ENCODE measurements around the gene RGS9.
"Not testable (repeated sequence)": the region's sequence is repeated elsewhere in the genome, so short reads cannot be mapped to it uniquely, and the experiment has no call there.

RGS9 gene

DNA sequence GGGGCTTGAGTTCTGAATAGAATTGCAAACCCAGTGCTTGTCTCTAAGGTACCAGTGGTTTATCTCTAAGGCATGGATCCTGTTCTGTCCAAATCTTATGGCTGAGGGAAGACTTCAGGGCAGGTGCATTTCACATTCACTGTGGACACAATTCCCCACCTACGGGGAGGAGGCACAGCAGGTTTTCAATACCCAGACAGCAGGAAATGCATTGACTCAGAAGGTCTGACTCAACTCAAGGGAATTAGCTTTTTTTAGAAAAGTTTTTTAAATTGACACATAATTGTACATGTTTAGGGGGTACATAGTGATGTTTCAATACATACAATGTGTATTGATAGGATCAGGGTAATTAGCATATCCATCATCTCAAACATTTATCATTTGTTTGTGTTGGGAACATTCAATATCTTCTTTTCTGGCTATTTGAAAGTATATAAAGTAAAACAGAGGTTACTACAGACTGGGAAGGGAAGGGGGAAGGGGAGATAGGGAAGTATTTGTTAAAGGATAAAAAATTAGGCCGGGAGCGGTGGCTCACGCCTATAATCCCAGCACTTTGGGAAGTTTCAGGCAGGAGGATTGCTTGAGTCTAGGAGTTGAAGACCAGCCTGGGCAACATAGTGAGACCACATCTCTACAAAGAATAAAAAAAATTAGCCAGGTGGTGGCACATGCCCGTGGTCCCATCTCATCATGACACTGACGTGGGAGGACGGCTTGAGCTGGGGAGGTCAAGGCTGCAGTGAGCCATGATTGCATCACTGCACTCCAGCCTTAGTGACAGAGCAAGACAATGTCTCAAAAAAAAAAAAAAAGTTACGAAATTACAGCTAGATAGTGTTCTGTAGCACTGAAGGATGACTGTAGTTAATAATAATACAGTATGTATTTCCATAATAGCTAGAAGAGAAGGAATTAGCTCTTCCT, 54.9 kb downstream of the RGS9 start:
- H3K9me3 Mint-ChIP-seq: no peaks in the 10 kb centered on the region

DNA sequence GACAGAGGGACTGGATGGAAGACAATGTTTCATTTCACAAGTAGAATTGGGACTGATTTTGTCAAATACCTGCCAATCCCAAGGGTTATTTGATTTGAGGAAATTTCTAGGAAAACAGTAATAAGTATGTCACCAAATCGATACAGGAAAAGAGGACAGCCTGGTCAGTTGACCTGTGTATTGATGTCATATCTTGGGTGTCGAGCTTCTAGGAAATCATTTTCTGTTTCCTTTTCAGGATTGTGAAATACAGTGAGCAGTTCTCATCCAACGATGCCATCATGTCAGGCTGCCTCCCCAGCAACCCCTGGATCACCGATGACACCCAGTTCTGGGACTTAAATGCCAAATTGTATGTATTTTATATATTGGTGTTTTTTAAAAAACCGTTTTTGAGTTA, 56.1 kb downstream of the RGS9 start:
- ATAC-seq (replicated peaks) (no peak), DNase-seq (no peak)
- Mint-ChIP-seq H3K4me1 (peaks cover 25 to 58% of the 10 kb centered on the region in 2 donors), H3K9me3 (no peaks in the 10 kb centered on the region), H3K27ac (no peak overlapping the region), H3K27me3 (no peaks in the 10 kb centered on the region), H3K4me3 (no peak overlapping the region), H3K36me3 (peaks cover 0 to 2% of the 10 kb centered on the region in 2 donors)

More for the DNA sequence above, 54.9 kb downstream of the RGS9 start:
- Mint-ChIP-seq H3K4me3 (no peak overlapping the region), H3K27ac (peak overlapping the region; percentile 11), H3K36me3 (no peaks in the 10 kb centered on the region), H3K4me1 (peaks cover 19 to 45% of the 10 kb centered on the region in 2 donors), H3K27me3 (no peaks in the 10 kb centered on the region)
- ATAC-seq (replicated peaks) (peak; percentile 31 to 59), DNase-seq (no peak)

DNA sequence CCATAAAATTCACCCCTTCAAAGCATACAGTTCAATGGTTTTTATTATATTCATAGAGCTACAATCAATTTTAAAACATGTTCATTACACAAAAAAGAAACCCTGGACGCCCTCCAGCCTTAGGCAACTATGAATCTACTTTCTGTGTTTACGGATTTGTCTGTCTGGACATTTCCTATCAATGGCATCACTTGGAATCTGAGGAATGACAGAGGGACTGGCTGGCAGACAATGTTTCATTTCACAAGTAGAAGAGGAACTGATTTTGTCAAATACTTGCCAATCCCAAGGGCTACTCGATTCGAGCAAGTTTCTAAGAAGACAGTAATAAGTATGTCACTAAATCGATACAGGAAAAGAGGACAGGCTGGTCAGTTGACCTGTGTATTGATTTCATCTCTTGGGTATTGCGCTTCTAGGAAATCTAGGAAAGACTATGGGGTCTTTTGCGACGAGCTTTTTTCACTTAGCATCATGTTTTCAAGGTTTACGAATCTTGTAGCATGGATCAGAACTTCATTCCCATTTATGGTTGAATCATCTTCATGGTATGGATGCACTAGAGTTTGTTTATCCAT, 56.6 kb downstream of the RGS9 start:
- Mint-ChIP-seq H3K36me3 (peaks cover 0 to 2% of the 10 kb centered on the region in 2 donors), H3K27me3 (no peaks in the 10 kb centered on the region), H3K4me1 (peaks cover 29 to 62% of the 10 kb centered on the region in 2 donors), H3K27ac (no peak overlapping the region), H3K4me3 (no peak overlapping the region), H3K9me3 (no peaks in the 10 kb centered on the region)
- DNase-seq (no peak), ATAC-seq (replicated peaks) (no peak)

DNA sequence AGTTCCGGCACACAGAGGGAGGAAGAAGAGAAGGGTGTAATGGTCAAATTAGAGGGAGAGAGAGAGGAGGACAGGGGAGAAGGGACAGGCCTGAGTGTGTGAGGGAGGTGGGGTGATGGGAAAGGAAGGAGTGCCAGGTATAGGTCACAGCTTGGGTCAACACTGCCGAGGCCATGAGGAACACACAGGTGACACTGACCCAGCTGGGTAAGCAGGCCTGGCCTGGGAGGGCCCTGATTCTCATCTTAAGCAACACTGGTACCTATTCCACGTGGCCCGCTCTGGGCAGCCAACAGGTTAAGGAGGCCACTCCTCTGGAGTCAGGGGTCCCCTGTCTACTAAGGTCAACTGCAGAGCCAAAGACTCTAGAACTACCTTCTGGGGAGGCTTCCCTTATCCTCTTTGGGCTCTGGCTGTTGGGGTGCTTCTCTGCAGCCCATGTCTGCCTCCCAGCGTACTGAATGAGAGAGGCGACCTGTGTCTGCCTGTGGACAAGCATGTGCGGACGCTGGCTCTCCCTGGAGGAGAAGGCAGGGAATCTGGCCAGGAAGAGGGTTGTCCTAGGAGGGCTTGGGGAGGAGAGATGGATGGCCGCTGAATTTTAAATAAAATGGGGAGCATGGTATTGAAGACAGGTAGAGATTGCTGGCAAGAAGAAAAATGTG, 57.6 kb downstream of the RGS9 start:
- Mint-ChIP-seq H3K4me3 (no peak overlapping the region), H3K36me3 (peaks cover 0 to 2% of the 10 kb centered on the region in 2 donors), H3K4me1 (peaks cover 28 to 58% of the 10 kb centered on the region in 2 donors), H3K9me3 (no peaks in the 10 kb centered on the region), H3K27ac (peak overlapping the region; percentile 70), H3K27me3 (no peaks in the 10 kb centered on the region)
- DNase-seq (no peak), ATAC-seq (replicated peaks) (no peak)

DNA sequence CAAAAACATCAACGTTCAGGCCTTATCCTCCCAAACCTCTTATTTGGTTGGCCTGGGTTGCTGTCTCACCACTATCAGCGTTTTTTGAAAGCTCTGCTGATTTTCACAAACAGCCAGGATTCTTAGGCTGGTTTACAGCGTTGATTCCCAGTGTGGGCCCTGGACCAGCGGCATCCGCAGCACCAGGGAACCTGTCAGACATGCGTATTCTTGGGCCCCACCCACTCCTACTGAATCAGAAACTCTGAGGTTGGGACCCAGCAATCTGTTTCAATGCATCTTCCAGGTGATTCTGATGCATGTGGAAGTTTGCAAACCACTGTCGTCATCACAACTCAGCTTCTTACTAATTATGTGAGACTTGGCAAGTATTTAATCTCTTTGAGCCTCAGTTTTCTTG, 58.5 kb downstream of the RGS9 start:
- no peak overlapping the region for H3K27ac Mint-ChIP-seq
- H3K27me3 Mint-ChIP-seq: no peaks in the 10 kb centered on the region
- ATAC-seq (replicated peaks): no peak
- peaks cover 21 to 52% of the 10 kb centered on the region in 2 donors for H3K4me1 Mint-ChIP-seq
- DNase-seq: no peak
- peaks cover 0 to 2% of the 10 kb centered on the region in 2 donors for H3K36me3 Mint-ChIP-seq
- no peaks in the 10 kb centered on the region for H3K9me3 Mint-ChIP-seq
- no peak overlapping the region for H3K4me3 Mint-ChIP-seq

DNA sequence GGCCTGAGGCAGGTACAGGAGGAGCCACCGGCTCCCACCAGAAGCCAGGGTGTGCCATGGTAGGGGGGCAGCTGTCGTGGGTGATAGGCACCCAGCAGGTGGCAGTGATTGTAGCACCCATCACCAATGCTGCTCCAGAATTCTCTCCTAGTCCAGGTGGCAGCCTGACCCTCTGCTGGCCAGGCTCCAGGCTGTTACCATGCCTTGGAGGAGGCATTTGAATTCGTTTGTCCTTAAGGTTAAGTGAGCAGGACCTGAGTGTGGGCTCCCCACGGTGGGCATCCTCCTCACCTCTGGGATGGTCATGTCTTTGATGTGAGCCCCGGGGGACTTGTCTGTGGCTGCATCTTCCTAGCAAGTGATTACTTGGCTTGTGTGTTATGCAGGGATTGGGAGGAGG, 59.4 kb downstream of the RGS9 start:
- ATAC-seq (replicated peaks): no peak
- no peak overlapping the region for H3K27ac Mint-ChIP-seq
- no peak for DNase-seq
- H3K36me3 Mint-ChIP-seq: peaks cover 0 to 2% of the 10 kb centered on the region in 2 donors
- H3K9me3 Mint-ChIP-seq: no peaks in the 10 kb centered on the region
- H3K4me3 Mint-ChIP-seq: no peak overlapping the region
- H3K4me1 Mint-ChIP-seq: peaks cover 21 to 48% of the 10 kb centered on the region in 2 donors
- peaks cover 6 to 7% of the 10 kb centered on the region in 2 donors for H3K27me3 Mint-ChIP-seq

DNA sequence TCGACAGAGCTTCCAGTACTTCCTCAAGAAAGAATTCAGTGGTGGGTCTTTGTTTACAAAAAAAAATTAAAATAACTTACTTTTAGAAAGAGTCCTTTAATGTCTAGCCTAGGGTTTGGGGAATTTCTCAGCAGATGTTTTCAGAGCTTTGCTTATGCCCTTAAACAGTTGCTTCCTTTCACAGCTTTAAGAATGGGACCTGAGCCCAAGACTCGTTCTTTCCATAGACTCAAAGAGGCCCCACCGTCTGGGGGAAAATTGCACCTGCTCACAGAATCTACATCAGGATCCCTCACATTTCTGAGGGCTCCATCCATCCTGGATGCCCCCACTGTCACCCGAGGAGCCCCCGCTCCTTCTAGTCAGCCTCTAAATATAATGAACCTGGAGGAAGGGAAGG, 60.0 kb downstream of the RGS9 start:
- DNase-seq: no peak
- H3K9me3 Mint-ChIP-seq: no peaks in the 10 kb centered on the region
- no peak overlapping the region for H3K27ac Mint-ChIP-seq
- H3K27me3 Mint-ChIP-seq: peaks cover 12 to 13% of the 10 kb centered on the region in 2 donors
- peaks cover 0 to 2% of the 10 kb centered on the region in 2 donors for H3K36me3 Mint-ChIP-seq
- H3K4me3 Mint-ChIP-seq: peak overlapping the region in 1 of 2 donors; percentile 41
- no peak for ATAC-seq (replicated peaks)
- peaks cover 18 to 42% of the 10 kb centered on the region in 2 donors for H3K4me1 Mint-ChIP-seq

DNA sequence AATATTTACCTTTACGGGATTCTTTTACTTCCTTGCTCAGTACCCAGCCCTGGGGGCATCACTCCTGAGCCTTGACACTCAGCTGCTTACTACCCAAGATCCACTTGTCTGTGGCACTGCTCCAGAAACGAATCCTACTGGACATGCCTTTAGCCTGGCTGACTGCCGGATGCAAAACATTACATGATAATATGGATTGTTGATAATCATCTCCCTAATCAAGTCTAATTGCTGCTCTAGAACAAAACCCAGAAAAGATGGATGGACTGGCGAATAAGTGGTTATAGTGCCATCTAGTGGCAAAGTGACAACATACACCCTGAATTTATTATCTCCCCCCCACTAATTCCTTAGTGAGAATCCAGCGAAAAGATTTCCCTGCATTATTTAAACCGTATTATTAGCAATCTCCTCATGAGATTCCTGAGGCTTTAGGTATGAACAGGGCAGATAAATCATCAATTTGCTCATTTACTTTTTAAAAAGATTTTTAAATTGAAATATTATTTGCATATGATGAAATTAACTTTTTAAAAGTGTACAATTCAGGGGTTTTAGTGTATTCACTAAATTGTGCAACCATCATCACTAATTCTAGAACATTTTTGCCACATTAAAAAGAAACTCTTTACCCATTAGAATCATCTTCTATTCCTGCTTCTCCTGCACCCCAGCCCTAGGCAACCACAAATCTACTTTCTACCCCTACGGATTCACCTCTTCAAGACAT, 61.6 kb downstream of the RGS9 start:
- Mint-ChIP-seq H3K4me3 (no peak overlapping the region), H3K4me1 (peaks cover 18 to 35% of the 10 kb centered on the region in 2 donors), H3K27me3 (peaks cover 18% of the 10 kb centered on the region in 2 donors), H3K36me3 (peaks cover 0 to 2% of the 10 kb centered on the region in 2 donors), H3K9me3 (no peaks in the 10 kb centered on the region), H3K27ac (no peak overlapping the region)
- DNase-seq (no peak), ATAC-seq (replicated peaks) (peak; percentile 48 to 62)

DNA sequence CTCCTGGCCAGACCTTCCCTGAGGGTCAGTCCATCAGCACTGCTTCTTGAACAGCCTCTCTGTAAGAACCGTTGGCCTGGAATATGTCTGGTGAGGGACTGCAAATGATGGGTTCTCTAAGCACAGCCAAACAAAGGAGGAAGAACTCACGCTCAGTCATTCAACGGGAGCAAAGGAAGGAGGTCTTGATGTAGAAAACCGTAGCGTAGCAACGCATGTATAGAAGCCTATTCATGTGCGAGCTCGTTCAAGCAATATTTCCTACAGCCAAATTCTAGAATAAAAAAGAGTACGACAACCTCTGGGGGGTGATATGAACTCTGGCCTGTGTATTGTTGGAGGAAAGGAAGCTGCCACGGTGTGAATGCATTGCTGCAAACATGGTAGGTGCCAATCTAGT, 64.2 kb downstream of the RGS9 start:
- H3K4me1 Mint-ChIP-seq: peaks cover 11 to 24% of the 10 kb centered on the region in 2 donors
- H3K27me3 Mint-ChIP-seq: peaks cover 18% of the 10 kb centered on the region in 2 donors
- H3K27ac Mint-ChIP-seq: no peak overlapping the region
- peaks cover 0 to 2% of the 10 kb centered on the region in 2 donors for H3K36me3 Mint-ChIP-seq
- H3K4me3 Mint-ChIP-seq: no peak overlapping the region
- H3K9me3 Mint-ChIP-seq: no peaks in the 10 kb centered on the region
- DNase-seq (no peak), ATAC-seq (replicated peaks) (no peak)

DNA sequence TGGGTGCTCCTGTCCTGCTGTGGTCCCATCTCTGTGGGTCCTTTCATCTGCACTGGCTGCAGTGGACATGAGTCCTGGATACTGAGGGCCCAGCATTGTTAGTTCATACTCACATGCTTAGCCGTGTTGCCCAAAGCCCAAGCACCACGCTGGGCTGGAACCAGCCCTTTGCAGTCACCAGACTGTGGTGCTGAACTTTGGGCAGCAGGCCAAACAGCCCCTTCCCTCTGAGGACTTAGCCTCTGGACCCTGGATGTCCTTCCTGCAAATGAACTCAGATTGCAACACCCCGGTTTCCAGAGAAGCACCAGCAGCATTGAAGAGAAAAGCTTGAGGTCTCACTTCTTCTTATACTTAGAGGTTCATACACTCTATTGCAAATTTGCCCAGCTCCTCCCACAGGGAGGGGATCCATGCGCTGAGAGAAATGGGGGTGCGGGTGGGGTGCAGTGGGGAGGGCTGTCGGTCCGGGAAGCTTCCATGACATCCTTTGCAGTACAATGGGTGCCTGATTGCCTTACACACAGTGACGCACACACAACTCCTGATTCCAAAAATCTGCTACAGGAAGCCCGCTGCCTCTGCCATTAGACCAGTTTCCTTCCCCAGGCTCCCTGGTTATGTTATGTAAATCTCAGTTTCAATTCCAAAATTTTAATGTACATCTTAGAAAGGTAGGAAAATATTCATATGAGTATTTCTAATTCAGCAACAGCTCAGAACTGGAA, 65.8 kb downstream of the RGS9 start:
- Mint-ChIP-seq H3K4me3 (no peak overlapping the region), H3K27me3 (peaks cover 18% of the 10 kb centered on the region in 2 donors), H3K9me3 (no peaks in the 10 kb centered on the region), H3K4me1 (peaks cover 4 to 8% of the 10 kb centered on the region in 2 donors), H3K27ac (no peak overlapping the region), H3K36me3 (no peaks in the 10 kb centered on the region)
- DNase-seq (no peak), ATAC-seq (replicated peaks) (no peak)

DNA sequence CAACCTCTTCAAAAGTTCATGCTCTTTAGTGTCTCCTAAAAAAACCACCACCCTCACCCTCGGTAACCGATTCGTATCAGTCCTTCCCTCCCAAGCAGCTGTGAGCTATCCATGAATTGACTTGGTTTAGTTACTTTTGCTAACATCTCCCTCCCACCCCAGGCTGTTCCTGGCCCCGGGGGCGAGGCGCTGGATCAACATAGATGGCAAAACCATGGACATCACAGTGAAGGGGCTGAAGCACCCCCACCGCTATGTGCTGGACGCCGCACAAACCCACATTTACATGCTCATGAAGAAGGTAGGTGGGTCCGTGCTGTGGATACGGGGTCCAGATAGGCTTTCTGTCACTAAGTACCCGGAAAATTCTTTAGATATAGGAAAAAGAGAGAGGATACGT, 66.8 kb downstream of the RGS9 start:
- no peak overlapping the region for H3K27ac Mint-ChIP-seq
- no peaks in the 10 kb centered on the region for H3K36me3 Mint-ChIP-seq
- DNase-seq (no peak), ATAC-seq (replicated peaks) (no peak)
- peaks cover 18% of the 10 kb centered on the region in 2 donors for H3K27me3 Mint-ChIP-seq
- H3K4me1 Mint-ChIP-seq: no peaks in the 10 kb centered on the region
- no peaks in the 10 kb centered on the region for H3K9me3 Mint-ChIP-seq
- H3K4me3 Mint-ChIP-seq: no peak overlapping the region

DNA sequence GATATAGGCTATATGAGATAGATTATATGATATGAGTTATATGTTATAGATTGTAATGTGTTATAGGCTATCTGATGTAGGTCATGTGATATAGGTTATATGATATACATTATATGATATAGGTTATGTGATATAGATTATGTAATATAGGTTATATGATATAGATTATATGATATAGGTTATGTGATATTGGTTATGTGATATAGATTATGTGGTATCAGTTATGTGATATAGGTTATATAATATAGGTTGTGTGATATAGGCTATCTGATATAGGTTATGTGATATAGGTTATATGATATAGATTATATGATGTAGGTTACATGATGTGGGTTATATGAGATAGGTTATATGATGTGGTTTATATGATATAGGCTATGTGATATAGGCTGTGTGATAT, 68.5 kb downstream of the RGS9 start:
- no peak overlapping the region for H3K27ac Mint-ChIP-seq
- no peak overlapping the region for H3K4me3 Mint-ChIP-seq
- peaks cover 18% of the 10 kb centered on the region in 2 donors for H3K27me3 Mint-ChIP-seq
- H3K4me1 Mint-ChIP-seq: no peaks in the 10 kb centered on the region
- ATAC-seq (replicated peaks) (no peak), DNase-seq (no peak)
- no peaks in the 10 kb centered on the region for H3K9me3 Mint-ChIP-seq
- H3K36me3 Mint-ChIP-seq: no peaks in the 10 kb centered on the region

DNA sequence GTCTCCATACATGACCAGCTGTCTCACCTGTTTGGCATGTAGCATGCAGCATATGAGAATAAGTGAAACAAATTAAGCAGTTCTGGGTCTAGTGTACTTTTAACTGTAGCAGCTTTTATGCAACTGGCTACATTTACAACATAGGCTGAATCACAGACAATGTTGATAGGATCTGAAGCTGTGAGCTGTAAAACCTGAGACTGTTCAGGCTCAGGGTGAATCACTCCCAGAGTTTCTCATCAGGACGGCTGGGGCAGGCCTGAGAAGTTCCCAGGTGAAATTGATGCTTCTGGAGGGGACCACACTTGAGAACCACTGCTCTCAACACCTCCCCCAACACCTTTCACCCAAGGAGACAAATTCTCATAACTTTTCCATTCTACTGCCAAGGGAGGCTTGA, 70.3 kb downstream of the RGS9 start:
- not testable (repeated sequence) for ATAC-seq (replicated peaks); H3K4me1 Mint-ChIP-seq; DNase-seq

More for the DNA sequence above, 70.3 kb downstream of the RGS9 start:
- not testable (repeated sequence) for H3K27me3 Mint-ChIP-seq, H3K36me3 Mint-ChIP-seq, H3K4me3 Mint-ChIP-seq, H3K9me3 Mint-ChIP-seq, H3K27ac Mint-ChIP-seq
